SJSA1 (cell line): ENCODE measurements around the gene TREX2. TPM values are rescaled to one million over a fixed set of nuclear protein-coding genes. Genes with fewer than 3 reads are reported as not detected.

ENCODE experiments used
- DNase-seq, 2 experiments: peaks; one replicate each; pipeline ENCODE4 v3.0.0-alpha.2; 2015 to 2020; ENCODE audit warnings: low spot score in 2 of 2, low read depth in 1 of 2
- H3K27ac ChIP-seq: fragments of 250-450 bp; sonication (Bioruptor Pico); 2 replicates; pipeline ENCODE4 v1.5.1; 2020; ENCODE audit warnings: mild to moderate bottlenecking, moderate library complexity
- H3K27me3 ChIP-seq: fragments of 250-450 bp; sonication (Bioruptor Pico); replicated peaks from 2 replicates; pipeline ENCODE4 v1.5.1; 2020; ENCODE audit warnings: mild to moderate bottlenecking, moderate library complexity
- H3K36me3 ChIP-seq: fragments of 250-450 bp; sonication (Bioruptor Pico); 2 replicates; pipeline ENCODE4 v1.5.1; 2020; ENCODE audit warnings: mild to moderate bottlenecking
- H3K4me1 ChIP-seq: fragments of 250-450 bp; sonication (Bioruptor Pico); replicated peaks from 2 replicates; pipeline ENCODE4 v1.6.1; 2021; ENCODE audit warnings: mild to moderate bottlenecking
- H3K4me3 ChIP-seq: fragments of 250-450 bp; sonication (Bioruptor Pico); 2 replicates; pipeline ENCODE4 v1.5.1; 2020; ENCODE audit warnings: mild to moderate bottlenecking
- H3K9me3 ChIP-seq: fragments of 250-450 bp; sonication (Bioruptor Pico); replicated peaks from 2 replicates; pipeline ENCODE4 v1.5.1; 2020; ENCODE audit warnings: mild to moderate bottlenecking
- total RNA-seq: library from RNA; depleted of rRNA; stranded (reverse); fragments of >200 nt; shearing (Covaris generic); gene quantifications from 2 replicates; pipeline ENCODE4 v1.2.3, GENCODE V29; 2014; rRNA removed

Gene TREX2
- total RNA-seq: 0.39 TPM in 1 of 2 replicates, not detected in the other

GRCh38 chrX:153445856-153446635, at the start of gene TREX2:
Gene TREX2, minus strand, starts transcription at chrX:153446056. Its CDS starts 626 bp downstream, at chrX:153445430.
- Histone ChIP-seq H3K9me3 (no peaks in the 10 kb centered on the region), H3K4me3 (no peak within 1 kb of the TSS), H3K27ac (no peak within 1 kb of the TSS), H3K27me3 (no peaks in the 10 kb centered on the region), H3K36me3 (no peaks in the 10 kb centered on the region), H3K4me1 (no peaks in the 10 kb centered on the region)
- DNase-seq: no peak

GRCh38 chrX:153495362-153495751, 49.5 kb upstream of the TREX2 start:
- no peaks in the 10 kb centered on the region for H3K27me3 ChIP-seq
- H3K4me1 ChIP-seq: no peaks in the 10 kb centered on the region
- no peak overlapping the region for H3K27ac ChIP-seq
- no peak overlapping the region for H3K4me3 ChIP-seq
- no peak for DNase-seq
- H3K9me3 ChIP-seq: no peaks in the 10 kb centered on the region
- no peaks in the 10 kb centered on the region for H3K36me3 ChIP-seq

GRCh38 chrX:153494541-153495361, 48.9 kb upstream of the TREX2 start, which contains the start of gene BGN:
Gene BGN, plus strand, starts transcription at chrX:153494980. Its CDS starts 9,652 bp downstream, at chrX:153504632.
- Histone ChIP-seq H3K27ac (no peak within 1 kb of the TSS), H3K4me1 (no peaks in the 10 kb centered on the region), H3K27me3 (no peaks in the 10 kb centered on the region), H3K9me3 (no peaks in the 10 kb centered on the region), H3K4me3 (no peak within 1 kb of the TSS), H3K36me3 (no peaks in the 10 kb centered on the region)
- DNase-seq: peak; percentile 23 to 46

- H3K9me3 ChIP-seq: no peaks in the 10 kb centered on the region
- H3K36me3 ChIP-seq: no peaks in the 10 kb centered on the region
- H3K27ac ChIP-seq: no peak overlapping the region
- H3K27me3 ChIP-seq: no peaks in the 10 kb centered on the region
- no peaks in the 10 kb centered on the region for H3K4me1 ChIP-seq
- no peak overlapping the region for H3K4me3 ChIP-seq
- no peak for DNase-seq
These were observed 48.2 kb upstream of the TREX2 start for GRCh38 chrX:153494061-153494460.

- H3K9me3 ChIP-seq: no peaks in the 10 kb centered on the region
- no peak overlapping the region for H3K4me3 ChIP-seq
- DNase-seq: no peak
- 0 out of 2 replicates have a peak, but pooled peaks cover 3% of the 10 kb centered on the region for H3K4me1 ChIP-seq
- no peak overlapping the region for H3K27ac ChIP-seq
- no peaks in the 10 kb centered on the region for H3K27me3 ChIP-seq
- H3K36me3 ChIP-seq: no peaks in the 10 kb centered on the region
These were observed 47.2 kb upstream of the TREX2 start for GRCh38 chrX:153493085-153493484.

GRCh38 chrX:153492543-153492942, 46.7 kb upstream of the TREX2 start:
- Histone ChIP-seq H3K4me3 (no peak overlapping the region), H3K4me1 (0 out of 2 replicates have a peak, but pooled peaks cover 3% of the 10 kb centered on the region), H3K36me3 (no peaks in the 10 kb centered on the region), H3K9me3 (no peaks in the 10 kb centered on the region), H3K27ac (no peak overlapping the region), H3K27me3 (no peaks in the 10 kb centered on the region)
- DNase-seq: no peak

GRCh38 chrX:153491918-153492317, 46.1 kb upstream of the TREX2 start:
- Histone ChIP-seq H3K4me1 (0 out of 2 replicates have a peak, but pooled peaks cover 3% of the 10 kb centered on the region), H3K36me3 (no peaks in the 10 kb centered on the region), H3K9me3 (no peaks in the 10 kb centered on the region), H3K27me3 (no peaks in the 10 kb centered on the region), H3K4me3 (no peak overlapping the region), H3K27ac (no peak overlapping the region)
- no peak for DNase-seq

- H3K4me3 ChIP-seq: no peak overlapping the region
- no peak for DNase-seq
- H3K27me3 ChIP-seq: no peaks in the 10 kb centered on the region
- H3K9me3 ChIP-seq: no peaks in the 10 kb centered on the region
- H3K36me3 ChIP-seq: no peaks in the 10 kb centered on the region
- H3K27ac ChIP-seq: no peak overlapping the region
- H3K4me1 ChIP-seq: 0 out of 2 replicates have a peak, but pooled peaks cover 3% of the 10 kb centered on the region
These were observed 45.6 kb upstream of the TREX2 start for GRCh38 chrX:153491351-153491914.

- no peak for DNase-seq
- H3K9me3 ChIP-seq: no peaks in the 10 kb centered on the region
- H3K36me3 ChIP-seq: no peaks in the 10 kb centered on the region
- no peaks in the 10 kb centered on the region for H3K27me3 ChIP-seq
- H3K4me1 ChIP-seq: 0 out of 2 replicates have a peak, but pooled peaks cover 3% of the 10 kb centered on the region
- H3K27ac ChIP-seq: no peak overlapping the region
- no peak overlapping the region for H3K4me3 ChIP-seq
These were observed 44.5 kb upstream of the TREX2 start for GRCh38 chrX:153490217-153490930.

GRCh38 chrX:153488231-153488914, 42.5 kb upstream of the TREX2 start:
- H3K36me3 ChIP-seq: no peaks in the 10 kb centered on the region
- H3K4me1 ChIP-seq: 0 out of 2 replicates have a peak, but pooled peaks cover 3% of the 10 kb centered on the region
- DNase-seq: no peak
- H3K4me3 ChIP-seq: no peak overlapping the region
- H3K27ac ChIP-seq: no peak overlapping the region
- H3K27me3 ChIP-seq: no peaks in the 10 kb centered on the region
- H3K9me3 ChIP-seq: no peaks in the 10 kb centered on the region

GRCh38 chrX:153487590-153488071, 41.8 kb upstream of the TREX2 start:
- Histone ChIP-seq H3K4me1 (0 out of 2 replicates have a peak, but pooled peaks cover 3% of the 10 kb centered on the region), H3K9me3 (no peaks in the 10 kb centered on the region), H3K36me3 (no peaks in the 10 kb centered on the region), H3K27ac (no peak overlapping the region), H3K27me3 (no peaks in the 10 kb centered on the region), H3K4me3 (no peak overlapping the region)
- no peak for DNase-seq

GRCh38 chrX:153486171-153486570, 40.3 kb upstream of the TREX2 start:
- Histone ChIP-seq H3K4me3 (no peak overlapping the region), H3K4me1 (0 out of 2 replicates have a peak, but pooled peaks cover 3% of the 10 kb centered on the region), H3K36me3 (no peaks in the 10 kb centered on the region), H3K9me3 (no peaks in the 10 kb centered on the region), H3K27ac (no peak overlapping the region), H3K27me3 (no peaks in the 10 kb centered on the region)
- DNase-seq: no peak
